Effector CD8-positive, alpha-beta T cell (primary cell): ENCODE data around the gene B3GAT3.
"Not testable (repeated sequence)": the region's sequence is repeated elsewhere in the genome, so short reads cannot be mapped to it uniquely, and the experiment has no call there.

Experiments
- DNase-seq: peaks from one replicate; lab custom pipeline; 2025; lab: John Stamatoyannopoulos, UW

Gene B3GAT3

GRCh38 chr11:62577046-62577714, 44.6 kb downstream of the B3GAT3 start:
- DNase-seq, result no peak

GRCh38 chr11:62575837-62576236, 45.9 kb downstream of the B3GAT3 start:
- DNase-seq, result no peak

- no peak for DNase-seq
Measured at GRCh38 chr11:62575156-62575555, 46.6 kb downstream of the B3GAT3 start.

GRCh38 chr11:62574363-62575071, 47.3 kb downstream of the B3GAT3 start:
- no peak for DNase-seq

GRCh38 chr11:62573592-62574362, 48.0 kb downstream of the B3GAT3 start, which contains the start of gene EEF1G:
Gene EEF1G (minus strand): TSS chr11:62573891. CDS start chr11:62573842, 49 bp downstream.
- peak; percentile 95 for DNase-seq

- DNase-seq, result no peak
Measured at GRCh38 chr11:62573006-62573591, 48.7 kb downstream of the B3GAT3 start.

GRCh38 chr11:62572431-62572830, 49.4 kb downstream of the B3GAT3 start:
- no peak for DNase-seq

- not testable (repeated sequence) for DNase-seq
Measured at GRCh38 chr11:62571493-62571892, 50.3 kb downstream of the B3GAT3 start.

GRCh38 chr11:62570903-62571302, 50.9 kb downstream of the B3GAT3 start:
- DNase-seq, result not testable (repeated sequence)

- DNase-seq, result no peak
Measured at GRCh38 chr11:62569611-62570010, 52.2 kb downstream of the B3GAT3 start.

- DNase-seq, result no peak
Measured at GRCh38 chr11:62567018-62567633, 54.7 kb downstream of the B3GAT3 start.

GRCh38 chr11:62566247-62566646, 55.5 kb downstream of the B3GAT3 start:
- DNase-seq, result no peak
